HG02852 (cell line): ENCODE results near the gene ZFPM1.

ENCODE experiments used
- ATAC-seq: cut with Tn5 transposase; IDR thresholded peaks from one replicate; pipeline ENCODE4 v1.9.1; 2021; ENCODE audit warnings: mild to moderate bottlenecking, moderate library complexity; ENCODE audit not compliant: unreplicated experiment

Gene ZFPM1

GRCh38 chr16:88536971-88537751 is 84.1 kb downstream of the ZFPM1 start:
- ATAC-seq: no peak

GRCh38 chr16:88537859-88538258 is 84.8 kb downstream of the ZFPM1 start:
- ATAC-seq: no peak

- ATAC-seq: no peak
Measured at GRCh38 chr16:88538366-88539060, 85.4 kb downstream of the ZFPM1 start.

GRCh38 chr16:88539261-88539651 is 86.2 kb downstream of the ZFPM1 start:
- ATAC-seq: no peak

GRCh38 chr16:88539652-88540345 is 86.7 kb downstream of the ZFPM1 start:
- no peak for ATAC-seq

GRCh38 chr16:88540346-88540977 is 87.4 kb downstream of the ZFPM1 start:
- ATAC-seq: no peak

GRCh38 chr16:88541831-88542616 is 88.9 kb downstream of the ZFPM1 start:
- ATAC-seq: no peak

GRCh38 chr16:88543230-88543813 is 90.2 kb downstream of the ZFPM1 start:
- ATAC-seq: no peak

GRCh38 chr16:88545781-88546180 is 92.7 kb downstream of the ZFPM1 start:
- ATAC-seq: no peak

GRCh38 chr16:88548131-88548874 is 95.2 kb downstream of the ZFPM1 start:
- no peak for ATAC-seq

- no peak for ATAC-seq
Measured at GRCh38 chr16:88548985-88549384, 95.9 kb downstream of the ZFPM1 start.

- no peak for ATAC-seq
Measured at GRCh38 chr16:88549671-88550245, 96.7 kb downstream of the ZFPM1 start.

GRCh38 chr16:88550246-88550661 is 97.2 kb downstream of the ZFPM1 start:
- no peak for ATAC-seq

GRCh38 chr16:88552166-88552565 is 99.1 kb downstream of the ZFPM1 start:
- ATAC-seq: no peak

GRCh38 chr16:88552815-88553214 is 99.7 kb downstream of the ZFPM1 start:
- no peak for ATAC-seq

GRCh38 chr16:88553739-88554138 is 100.7 kb downstream of the ZFPM1 start:
- ATAC-seq: no peak

- ATAC-seq: no peak
Measured at GRCh38 chr16:88554711-88555264, 101.7 kb downstream of the ZFPM1 start.

GRCh38 chr16:88556294-88556988 is 103.4 kb downstream of the ZFPM1 start:
- no peak for ATAC-seq
